ENCODE results near the gene LIPC. TPM values are rescaled to one million over a fixed set of nuclear protein-coding genes. Genes with fewer than 3 reads are reported as not detected.

Gene LIPC
- polyA plus RNA-seq, 2 of the 4 experiments (the other 2 are of a cell fraction): 0.13 to 0.30 TPM

DNA sequence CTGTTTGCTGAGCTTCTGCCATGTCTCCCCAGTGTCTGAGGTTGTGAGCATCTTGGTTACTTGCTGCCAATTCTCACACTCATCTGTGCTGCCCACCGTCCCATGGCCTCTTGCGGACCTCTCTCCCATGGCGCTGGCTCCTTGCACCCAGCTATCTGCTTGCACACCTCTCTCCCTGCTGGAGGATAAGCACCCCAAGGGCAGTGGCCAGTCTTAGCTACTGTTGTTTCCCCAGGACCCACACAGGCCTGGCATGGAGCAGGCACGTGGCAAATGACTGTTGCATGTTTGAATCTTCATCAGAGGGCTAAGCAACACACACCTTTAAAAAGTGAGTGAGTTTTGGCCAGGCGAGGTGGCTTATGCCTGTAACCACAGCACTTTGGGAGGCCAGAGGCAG lies 14.7 kb downstream of the LIPC start (continued):
- TF ChIP-seq PHF8 (IDR thresholded peaks at IDR 0.05; ENCODE audit: borderline replicate concordance, low read depth) (no peak), CBX2 (IDR thresholded peaks at IDR 0.05; ENCODE audit: borderline replicate concordance, low read depth) (no peak), JUNB (IDR thresholded peaks at IDR 0.05) (no peak), ESRRA (IDR thresholded peaks at IDR 0.05; ENCODE audit: borderline replicate concordance, low read length) (no peak), HOXA7 (CRISPR knock-in tag; IDR thresholded peaks at IDR 0.05) (no peak), POLR2A (IDR thresholded peaks at IDR 0.05; ENCODE audit: low read length) (no peak), JUN (IDR thresholded peaks at IDR 0.05) (no peak), CHD4 (IDR thresholded peaks at IDR 0.05; ENCODE audit: borderline replicate concordance) (no peak), ZNF302 (CRISPR knock-in tag; IDR thresholded peaks at IDR 0.05) (no peak), KDM5A (IDR thresholded peaks at IDR 0.05) (no peak), HDAC2 (IDR thresholded peaks at IDR 0.05) (no peak)
- TF ChIP-seq, protein P1, sequence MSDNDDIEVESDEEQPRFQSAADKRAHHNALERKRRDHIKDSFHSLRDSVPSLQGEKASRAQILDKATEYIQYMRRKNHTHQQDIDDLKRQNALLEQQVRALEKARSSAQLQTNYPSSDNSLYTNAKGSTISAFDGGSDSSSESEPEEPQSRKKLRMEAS (IDR thresholded peaks at IDR 0.05): no peak

DNA sequence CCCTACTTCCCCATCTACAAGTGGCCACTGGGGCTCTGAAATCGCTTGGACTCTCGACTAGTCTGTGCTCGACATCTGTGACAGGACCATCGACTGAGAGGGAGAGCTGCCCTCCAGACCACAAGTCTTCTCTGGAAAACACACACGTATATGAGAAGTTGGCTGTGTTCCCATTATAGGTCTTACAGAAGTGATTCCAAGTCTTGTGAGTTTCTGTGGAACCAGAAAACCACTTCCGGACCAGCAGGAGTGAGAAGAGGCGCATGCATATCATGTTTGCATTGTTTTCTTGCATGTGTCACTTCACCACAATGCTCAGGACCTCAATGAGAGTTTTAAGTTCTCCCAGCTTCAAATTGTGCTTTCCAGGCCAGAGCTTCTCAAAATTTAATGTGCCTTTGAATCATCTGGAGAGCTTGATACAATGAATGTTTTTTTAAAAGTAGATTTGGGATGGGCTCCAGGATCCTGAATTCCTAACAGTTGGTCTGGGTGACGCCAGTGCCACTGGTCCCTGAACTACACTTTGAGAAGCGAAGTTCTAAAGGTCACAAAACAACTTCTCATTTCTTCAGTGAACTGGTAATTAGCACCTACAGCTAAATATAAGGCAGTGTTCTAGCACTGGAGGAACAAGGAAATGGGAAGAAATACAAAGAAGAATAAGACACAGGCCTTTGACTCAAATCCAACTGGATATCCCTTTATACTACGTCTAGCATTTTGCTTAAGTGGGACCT lies 15.7 kb downstream of the LIPC start:
- 95% methylated on average over 10 of the region's 10 CpGs for WGBS (ENCODE audit: missing lambda C conversion rate)
- FAIRE-seq (no peak), ATAC-seq (no peak), DNase-seq (ENCODE audit: low read depth in 1 of 2, low spot score in 1 of 2) (no peak)
- no peak overlapping the region for H3K4me3 ChIP-seq
- no peaks in the 10 kb centered on the region for H3K9me3 ChIP-seq
- no peak for TF ChIP-seq RNF2 (IDR thresholded peaks at IDR 0.05; ENCODE audit: borderline replicate concordance, low read depth)
- TF ChIP-seq JUNB (IDR thresholded peaks at IDR 0.05): no peak
- POLR2A ChIA-PET: interaction anchor here (0.6 kb wide), 1 partner anchor 302 kb away, joined by 3 read pairs; the partner anchor contains the start of gene ADAM10
- H3K4me2 ChIP-seq: no peak overlapping the region
- peaks cover 18% of the 10 kb centered on the region for H3K4me1 ChIP-seq
- CTCF ChIA-PET: interaction anchor here (0.8 to 1.4 kb wide), 3 partner anchors 16 to 63 kb away, joined by 3 read pairs; no protein-coding TSS in a partner anchor
- H3K27ac ChIP-seq: peak overlapping the region in 1 of 2 experiments; percentile 59; a peak in 3 of 6 replicates

DNA sequence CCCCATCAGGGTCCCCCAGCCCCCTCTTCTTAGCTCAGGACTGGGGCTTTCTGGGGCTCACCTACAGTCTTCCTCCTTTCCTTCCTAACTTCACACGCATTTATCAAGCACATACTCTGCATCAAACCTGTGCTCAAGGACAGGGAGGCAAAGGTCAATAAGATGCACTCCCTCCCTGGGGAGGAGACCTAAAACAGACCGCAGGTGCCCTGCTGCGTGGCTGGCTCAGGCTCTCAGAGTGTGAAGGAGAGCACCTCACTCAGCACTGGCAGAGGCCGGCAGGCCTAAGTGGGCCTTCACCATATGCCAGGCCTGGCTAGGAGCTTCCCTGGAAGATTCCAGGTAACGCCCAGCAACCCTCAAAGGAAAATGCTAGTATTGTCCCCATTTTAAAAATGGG lies 16.5 kb downstream of the LIPC start:
- H3K9me3 ChIP-seq: no peaks in the 10 kb centered on the region
- H3K4me2 ChIP-seq: no peak overlapping the region
- H3K27ac ChIP-seq: peak overlapping the region in 1 of 2 experiments; percentile 59; a peak in 3 of 6 replicates
- ATAC-seq (no peak; a peak in 1 of 6 replicates), FAIRE-seq (no peak), DNase-seq (ENCODE audit: low read depth in 1 of 2, low spot score in 1 of 2) (no peak)
- no peak overlapping the region for H3K4me3 ChIP-seq
- ChIA-PET POLR2A (no interaction called here), CTCF (interaction anchor here (0.6 to 1.2 kb wide), 4 partner anchors 8 to 80 kb away, joined by 3 read pairs; no protein-coding TSS in a partner anchor)
- 94% methylated on average over 5 of the region's 5 CpGs for WGBS (ENCODE audit: missing lambda C conversion rate)
- TF ChIP-seq HOXB5 (CRISPR knock-in tag; IDR thresholded peaks at IDR 0.05) (no peak), TFCP2L1 (CRISPR knock-in tag; IDR thresholded peaks at IDR 0.05) (no peak), FOSB (CRISPR knock-in tag; IDR thresholded peaks at IDR 0.05) (no peak), MAFK (IDR thresholded peaks at IDR 0.05; ENCODE audit: partially characterized antibody) (no peak), EHF (CRISPR knock-in tag; IDR thresholded peaks at IDR 0.05) (no peak), RAD21 (conservative IDR thresholded peaks at IDR 0.05 in 1 of 2, IDR thresholded peaks at IDR 0.05 in 1 of 2) (no peak), PHF8 (IDR thresholded peaks at IDR 0.05; ENCODE audit: borderline replicate concordance, low read depth) (no peak), RFX5 (IDR thresholded peaks at IDR 0.05) (no peak), SREBF2 (IDR thresholded peaks at IDR 0.05) (no peak), CBX2 (IDR thresholded peaks at IDR 0.05; ENCODE audit: borderline replicate concordance, low read depth) (no peak), HEYL (CRISPR knock-in tag; IDR thresholded peaks at IDR 0.05) (no peak), FOSL2 (IDR thresholded peaks at IDR 0.05) (no peak), FOSL2 (CRISPR knock-in tag; IDR thresholded peaks at IDR 0.05) (no peak), POLR2A (IDR thresholded peaks at IDR 0.05; ENCODE audit: low read length) (no peak), ESRRA (IDR thresholded peaks at IDR 0.05; ENCODE audit: borderline replicate concordance, low read length) (no peak)
- peaks cover 9% of the 10 kb centered on the region; the same call in 2 of the 3 replicates for H3K4me1 ChIP-seq
